Measurements from ENCODE around the gene FHIT. TPM values are rescaled to one million over a fixed set of nuclear protein-coding genes. Genes with fewer than 3 reads are reported as not detected.

The FHIT gene
- total RNA-seq, 4 donors from 2014 or later = 4.6 to 6.1 (median 5.7) TPM

DNA sequence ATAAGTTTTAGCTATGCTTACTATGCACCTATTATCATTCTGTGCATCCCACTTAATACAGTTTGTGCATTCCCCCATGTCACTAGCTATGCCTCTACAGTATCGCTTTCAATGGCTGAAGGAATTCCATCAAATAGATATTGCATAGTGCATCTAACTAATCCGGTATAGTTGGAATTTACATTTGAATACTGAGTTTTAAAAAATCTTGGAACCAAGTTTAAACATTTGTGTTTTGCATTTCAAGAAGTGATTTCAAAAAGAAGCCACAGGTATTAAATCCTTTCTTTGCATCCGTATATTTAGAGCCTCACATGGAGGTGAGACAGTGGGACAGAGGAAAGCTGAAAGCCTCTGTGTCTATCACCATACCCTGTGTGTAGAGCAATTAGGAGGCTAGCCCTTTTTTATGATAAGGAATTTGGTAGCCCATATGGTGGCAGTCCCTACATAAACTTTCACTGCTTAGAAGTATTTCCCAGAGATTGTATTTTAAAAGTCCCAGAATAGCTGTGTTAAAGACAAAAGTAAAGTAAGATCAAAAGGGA is 1241.2 kb downstream of the FHIT start:
- WGBS = 80% methylated on average over 3 of the region's 3 CpGs
- TF ChIP-seq POLR2A (IDR thresholded peaks at IDR 0.05; ENCODE audit: low read depth) (no peak), EP300 (IDR thresholded peaks at IDR 0.05) (no peak), POLR2AphosphoS5 (IDR thresholded peaks at IDR 0.05) (no peak)
- TF ChIP-seq, protein P1, sequence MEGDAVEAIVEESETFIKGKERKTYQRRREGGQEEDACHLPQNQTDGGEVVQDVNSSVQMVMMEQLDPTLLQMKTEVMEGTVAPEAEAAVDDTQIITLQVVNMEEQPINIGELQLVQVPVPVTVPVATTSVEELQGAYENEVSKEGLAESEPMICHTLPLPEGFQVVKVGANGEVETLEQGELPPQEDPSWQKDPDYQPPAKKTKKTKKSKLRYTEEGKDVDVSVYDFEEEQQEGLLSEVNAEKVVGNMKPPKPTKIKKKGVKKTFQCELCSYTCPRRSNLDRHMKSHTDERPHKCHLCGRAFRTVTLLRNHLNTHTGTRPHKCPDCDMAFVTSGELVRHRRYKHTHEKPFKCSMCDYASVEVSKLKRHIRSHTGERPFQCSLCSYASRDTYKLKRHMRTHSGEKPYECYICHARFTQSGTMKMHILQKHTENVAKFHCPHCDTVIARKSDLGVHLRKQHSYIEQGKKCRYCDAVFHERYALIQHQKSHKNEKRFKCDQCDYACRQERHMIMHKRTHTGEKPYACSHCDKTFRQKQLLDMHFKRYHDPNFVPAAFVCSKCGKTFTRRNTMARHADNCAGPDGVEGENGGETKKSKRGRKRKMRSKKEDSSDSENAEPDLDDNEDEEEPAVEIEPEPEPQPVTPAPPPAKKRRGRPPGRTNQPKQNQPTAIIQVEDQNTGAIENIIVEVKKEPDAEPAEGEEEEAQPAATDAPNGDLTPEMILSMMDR (IDR thresholded peaks at IDR 0.05) = no peak
- H3K27me3 ChIP-seq = no peaks in the 10 kb centered on the region

DNA sequence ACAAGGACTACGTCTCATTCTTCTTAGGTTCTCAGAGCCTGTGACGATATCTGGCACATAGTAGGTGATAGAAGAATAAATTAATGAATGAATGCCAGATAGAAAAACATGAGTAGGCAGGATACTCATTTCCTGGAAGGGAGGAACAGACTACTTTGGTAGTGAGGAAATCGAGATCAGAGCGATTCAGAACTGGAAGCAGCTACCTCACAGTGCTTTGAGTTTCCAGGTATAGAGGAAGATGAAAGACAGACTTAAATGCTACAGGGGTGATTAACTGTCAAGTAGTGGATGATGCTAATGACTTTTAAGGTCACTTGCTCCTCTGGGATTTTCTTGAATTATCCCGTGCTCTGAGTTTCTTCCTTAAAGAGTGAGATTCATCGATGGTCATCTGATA is 1249.9 kb downstream of the FHIT start:
- no peak for TF ChIP-seq EP300 (IDR thresholded peaks at IDR 0.05)
- no peak for TF ChIP-seq POLR2A (IDR thresholded peaks at IDR 0.05; ENCODE audit: low read depth)
- TF ChIP-seq POLR2AphosphoS5 (IDR thresholded peaks at IDR 0.05) = no peak
- TF ChIP-seq, protein P1 (IDR thresholded peaks at IDR 0.05) = no peak
- H3K4me3 ChIP-seq = no peak overlapping the region
- no peaks in the 10 kb centered on the region for H3K27me3 ChIP-seq
- WGBS = 95% methylated on average over 6 of the region's 6 CpGs
- intact Hi-C loops (cut with DNase I) = no loop called here
- H3K27ac ChIP-seq (replicated peaks in 1 of 4) = no peak overlapping the region
- no peak for DNase-seq (ENCODE audit: extremely low spot score)
- H3K9me3 ChIP-seq = no peaks in the 10 kb centered on the region
- H3K36me3 ChIP-seq = no peaks in the 10 kb centered on the region
- no peaks in the 10 kb centered on the region for H3K4me1 ChIP-seq

More for the DNA sequence above, 1241.2 kb downstream of the FHIT start:
- Histone ChIP-seq H3K27ac (replicated peaks in 1 of 4) (no peak overlapping the region), H3K36me3 (no peaks in the 10 kb centered on the region), H3K9me3 (no peaks in the 10 kb centered on the region), H3K4me3 (no peak overlapping the region), H3K4me1 (no peaks in the 10 kb centered on the region)
- intact Hi-C loops (cut with DNase I) = no loop called here
- no peak for DNase-seq (ENCODE audit: extremely low spot score)

DNA sequence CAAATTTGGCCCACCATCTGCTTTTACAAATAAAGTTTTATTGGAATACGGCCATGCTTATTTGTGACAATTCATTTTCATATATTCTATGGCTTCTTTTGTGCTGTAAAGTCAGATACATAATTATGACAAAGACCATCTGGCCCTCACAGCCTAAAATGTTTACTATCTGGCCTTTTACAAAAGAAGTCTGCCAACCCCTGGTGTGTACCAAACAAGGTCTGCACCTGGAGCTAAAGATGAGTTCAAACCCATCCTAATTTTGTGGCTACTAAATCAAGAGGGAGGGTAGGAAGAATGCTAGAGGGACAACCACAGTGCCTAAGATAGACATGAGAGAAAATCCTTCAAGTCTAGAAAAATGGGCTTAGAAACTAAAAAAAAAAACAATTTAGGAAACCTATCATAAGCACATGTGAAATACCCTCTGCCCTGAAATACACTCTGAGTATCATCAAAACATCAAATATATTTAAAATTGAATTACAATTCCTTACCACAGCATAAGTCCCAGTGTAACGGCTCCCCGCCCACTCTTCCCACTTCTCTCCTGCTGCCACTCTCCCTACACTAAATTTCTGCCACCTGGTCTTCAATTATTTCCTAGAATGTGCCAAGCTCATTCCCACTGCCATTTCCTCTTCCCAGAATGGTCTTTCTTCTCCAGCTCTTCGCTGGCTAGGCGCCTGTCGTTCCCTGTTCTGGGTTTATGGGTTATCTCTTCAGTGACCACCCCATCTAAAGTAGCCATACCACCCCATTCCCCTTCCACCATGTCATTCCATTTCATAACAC is 1250.7 kb downstream of the FHIT start:
- no peak overlapping the region for H3K4me3 ChIP-seq
- no peak for DNase-seq (ENCODE audit: extremely low spot score)
- H3K27ac ChIP-seq (replicated peaks in 1 of 4) = no peak overlapping the region
- TF ChIP-seq EP300 (IDR thresholded peaks at IDR 0.05) (no peak), POLR2AphosphoS5 (IDR thresholded peaks at IDR 0.05) (no peak), POLR2A (IDR thresholded peaks at IDR 0.05; ENCODE audit: low read depth) (no peak)
- TF ChIP-seq, protein P1 (IDR thresholded peaks at IDR 0.05) = no peak
- H3K4me1 ChIP-seq = no peaks in the 10 kb centered on the region
- H3K27me3 ChIP-seq = no peaks in the 10 kb centered on the region
- no peaks in the 10 kb centered on the region for H3K36me3 ChIP-seq
- no peaks in the 10 kb centered on the region for H3K9me3 ChIP-seq
- intact Hi-C loops (cut with DNase I) = no loop called here
- WGBS = 96% methylated on average over 6 of the region's 6 CpGs

DNA sequence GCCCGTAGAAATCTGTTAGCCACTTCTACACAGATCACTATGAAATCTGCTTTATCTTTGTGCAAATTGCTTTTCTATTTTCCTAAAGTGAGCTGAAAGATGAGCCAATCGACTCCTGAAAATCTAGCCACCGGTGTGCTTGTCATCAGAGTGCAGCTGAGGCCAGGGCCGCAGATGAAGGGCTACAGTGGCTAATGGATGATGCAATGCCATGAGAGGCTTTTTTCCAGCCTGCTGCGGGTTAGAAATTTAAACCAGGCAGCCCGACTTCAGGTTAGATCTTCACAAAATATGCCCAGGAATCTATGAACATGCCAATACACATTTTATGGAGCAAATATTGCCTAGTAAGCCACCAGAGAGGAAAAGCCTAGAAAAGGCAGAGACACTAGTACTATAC is 1253.2 kb downstream of the FHIT start:
- WGBS = 75% methylated on average over 6 of the region's 6 CpGs
- DNase-seq (ENCODE audit: extremely low spot score) = no peak
- H3K4me1 ChIP-seq = no peaks in the 10 kb centered on the region
- H3K36me3 ChIP-seq = no peaks in the 10 kb centered on the region
- intact Hi-C loops (cut with DNase I) = no loop called here
- no peak overlapping the region for H3K27ac ChIP-seq (replicated peaks in 1 of 4)
- H3K9me3 ChIP-seq = no peaks in the 10 kb centered on the region
- TF ChIP-seq, protein P1 (IDR thresholded peaks at IDR 0.05) = no peak
- TF ChIP-seq POLR2A (IDR thresholded peaks at IDR 0.05; ENCODE audit: low read depth) = no peak
- no peak for TF ChIP-seq POLR2AphosphoS5 (IDR thresholded peaks at IDR 0.05)
- TF ChIP-seq EP300 (IDR thresholded peaks at IDR 0.05) = no peak
- H3K27me3 ChIP-seq = no peaks in the 10 kb centered on the region
- H3K4me3 ChIP-seq = no peak overlapping the region

Measured in esophagus muscularis mucosa (tissue), 4 donors.